ENCODE measurements around the gene BDKRB2.
"Not testable (repeated sequence)": the region's sequence is repeated elsewhere in the genome, so short reads cannot be mapped to it uniquely, and the experiment has no call there.

The BDKRB2 gene

DNA sequence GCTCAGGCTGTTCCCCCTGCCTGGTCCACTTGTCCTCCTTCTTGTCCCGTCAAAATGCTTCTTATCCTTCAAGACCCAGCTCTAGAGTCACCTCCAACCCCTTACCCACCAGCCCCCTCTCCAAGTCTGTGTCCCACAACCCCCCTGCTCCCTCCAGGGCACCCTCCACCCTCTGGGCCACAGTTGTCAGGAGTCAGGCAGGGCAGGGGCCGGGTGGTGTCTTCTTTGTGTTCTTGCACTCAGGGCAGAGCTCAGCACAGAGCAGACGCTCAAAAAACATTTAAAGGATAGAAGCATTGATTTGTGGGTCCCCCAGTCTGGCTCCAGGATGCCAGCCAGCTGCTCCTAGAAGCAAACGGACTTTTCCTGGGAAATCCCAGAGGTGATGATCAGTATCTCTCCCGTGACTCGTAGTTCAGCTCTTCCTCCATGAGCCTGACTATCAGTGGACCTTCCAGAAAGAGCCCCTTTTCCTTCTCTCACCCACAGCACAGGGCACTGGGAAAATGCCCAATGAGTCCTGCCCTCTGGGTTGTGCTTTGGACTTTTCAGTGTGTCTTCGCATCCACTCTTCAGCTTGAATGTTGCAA is 34.1 kb downstream of the BDKRB2 start:
- Histone ChIP-seq H3K36me3 (ENCODE audit: control insufficient read depth in 2 of 2, insufficient read depth in 2 of 2, low read length in 2 of 2) (peaks cover 16 to 20% of the 10 kb centered on the region in 2 donors), H3K4me1 (ENCODE audit: control insufficient read depth in 2 of 2, insufficient read depth in 2 of 2, low read length in 2 of 2) (peaks cover 12 to 31% of the 10 kb centered on the region in 2 donors), H3K27me3 (ENCODE audit: control insufficient read depth in 2 of 2, insufficient read depth in 2 of 2, low read length in 2 of 2) (no peaks in the 10 kb centered on the region), H3K27ac (ENCODE audit: low read depth in 2 of 2, low read length in 2 of 2) (peak overlapping the region; percentile 76 to 83), H3K9me3 (ENCODE audit: control insufficient read depth in 2 of 2, low read length in 2 of 2) (no peaks in the 10 kb centered on the region), H3K9ac (ENCODE audit: low read depth in 1 of 2, low read length in 2 of 2) (no peak overlapping the region), H3K4me3 (ENCODE audit: low read length in 2 of 2) (peak overlapping the region in 1 of 2 donors; percentile 10)

DNA sequence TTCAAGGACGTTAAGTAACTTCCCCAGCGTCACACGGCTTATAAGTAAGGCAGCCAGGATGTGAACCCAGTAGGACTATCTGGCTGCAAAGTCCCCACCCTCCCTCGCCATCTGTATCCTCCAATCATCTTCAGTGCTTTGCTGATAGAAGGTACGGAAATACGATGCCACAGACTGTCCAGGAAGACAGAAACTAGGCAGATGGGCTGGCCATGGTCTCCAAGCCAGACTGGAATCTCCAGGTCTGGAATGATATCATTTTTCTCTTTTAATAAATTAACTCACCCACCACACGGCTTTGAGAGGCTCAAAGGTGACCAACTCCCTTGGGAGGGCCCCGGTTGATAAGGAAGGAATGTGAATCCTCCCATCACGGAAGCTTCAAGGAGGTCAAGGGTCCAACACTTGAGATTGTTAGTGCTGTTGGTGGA is 35.1 kb downstream of the BDKRB2 start:
- Histone ChIP-seq H3K36me3 (ENCODE audit: control insufficient read depth in 2 of 2, insufficient read depth in 2 of 2, low read length in 2 of 2) (peaks cover 16 to 20% of the 10 kb centered on the region in 2 donors), H3K9me3 (ENCODE audit: control insufficient read depth in 2 of 2, low read length in 2 of 2) (no peaks in the 10 kb centered on the region), H3K4me1 (ENCODE audit: control insufficient read depth in 2 of 2, insufficient read depth in 2 of 2, low read length in 2 of 2) (peaks cover 12 to 26% of the 10 kb centered on the region in 2 donors), H3K27me3 (ENCODE audit: control insufficient read depth in 2 of 2, insufficient read depth in 2 of 2, low read length in 2 of 2) (no peaks in the 10 kb centered on the region), H3K4me3 (ENCODE audit: low read length in 2 of 2) (no peak overlapping the region), H3K27ac (ENCODE audit: low read depth in 2 of 2, low read length in 2 of 2) (peak overlapping the region; percentile 76 to 83), H3K9ac (ENCODE audit: low read depth in 1 of 2, low read length in 2 of 2) (no peak overlapping the region)

DNA sequence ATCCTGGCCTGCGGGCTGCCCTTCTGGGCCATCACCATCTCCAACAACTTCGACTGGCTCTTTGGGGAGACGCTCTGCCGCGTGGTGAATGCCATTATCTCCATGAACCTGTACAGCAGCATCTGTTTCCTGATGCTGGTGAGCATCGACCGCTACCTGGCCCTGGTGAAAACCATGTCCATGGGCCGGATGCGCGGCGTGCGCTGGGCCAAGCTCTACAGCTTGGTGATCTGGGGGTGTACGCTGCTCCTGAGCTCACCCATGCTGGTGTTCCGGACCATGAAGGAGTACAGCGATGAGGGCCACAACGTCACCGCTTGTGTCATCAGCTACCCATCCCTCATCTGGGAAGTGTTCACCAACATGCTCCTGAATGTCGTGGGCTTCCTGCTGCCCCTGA is 36.0 kb downstream of the BDKRB2 start:
- H3K27me3 ChIP-seq (ENCODE audit: control insufficient read depth in 2 of 2, insufficient read depth in 2 of 2, low read length in 2 of 2) = no peaks in the 10 kb centered on the region
- H3K9me3 ChIP-seq (ENCODE audit: control insufficient read depth in 2 of 2, low read length in 2 of 2) = no peaks in the 10 kb centered on the region
- peaks cover 12 to 22% of the 10 kb centered on the region in 2 donors for H3K4me1 ChIP-seq (ENCODE audit: control insufficient read depth in 2 of 2, insufficient read depth in 2 of 2, low read length in 2 of 2)
- no peak overlapping the region for H3K4me3 ChIP-seq (ENCODE audit: low read length in 2 of 2)
- no peak overlapping the region for H3K9ac ChIP-seq (ENCODE audit: low read depth in 1 of 2, low read length in 2 of 2)
- no peak overlapping the region for H3K27ac ChIP-seq (ENCODE audit: low read depth in 2 of 2, low read length in 2 of 2)
- peaks cover 16 to 20% of the 10 kb centered on the region in 2 donors for H3K36me3 ChIP-seq (ENCODE audit: control insufficient read depth in 2 of 2, insufficient read depth in 2 of 2, low read length in 2 of 2)

DNA sequence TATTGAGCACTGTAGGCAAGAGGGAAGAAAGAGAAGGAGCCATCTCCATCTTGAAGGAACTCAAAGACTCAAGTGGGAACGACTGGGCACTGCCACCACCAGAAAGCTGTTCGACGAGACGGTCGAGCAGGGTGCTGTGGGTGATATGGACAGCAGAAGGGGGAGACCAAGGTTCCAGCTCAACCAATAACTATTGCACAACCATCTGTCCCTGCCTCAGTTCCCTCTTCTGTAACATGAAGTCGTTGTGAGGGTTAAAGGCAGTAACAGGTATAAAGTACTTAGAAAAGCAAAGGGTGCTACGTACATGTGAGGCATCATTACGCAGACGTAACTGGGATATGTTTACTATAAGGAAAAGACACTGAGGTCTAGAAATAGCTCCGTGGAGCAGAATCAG is 37.5 kb downstream of the BDKRB2 start:
- H3K27ac ChIP-seq (ENCODE audit: low read depth in 2 of 2, low read length in 2 of 2) = no peak overlapping the region
- H3K27me3 ChIP-seq (ENCODE audit: control insufficient read depth in 2 of 2, insufficient read depth in 2 of 2, low read length in 2 of 2) = no peaks in the 10 kb centered on the region
- H3K4me1 ChIP-seq (ENCODE audit: control insufficient read depth in 2 of 2, insufficient read depth in 2 of 2, low read length in 2 of 2) = peaks cover 12 to 22% of the 10 kb centered on the region in 2 donors
- no peaks in the 10 kb centered on the region for H3K9me3 ChIP-seq (ENCODE audit: control insufficient read depth in 2 of 2, low read length in 2 of 2)
- no peak overlapping the region for H3K4me3 ChIP-seq (ENCODE audit: low read length in 2 of 2)
- H3K9ac ChIP-seq (ENCODE audit: low read depth in 1 of 2, low read length in 2 of 2) = no peak overlapping the region
- H3K36me3 ChIP-seq (ENCODE audit: control insufficient read depth in 2 of 2, insufficient read depth in 2 of 2, low read length in 2 of 2) = peaks cover 16 to 19% of the 10 kb centered on the region in 2 donors

DNA sequence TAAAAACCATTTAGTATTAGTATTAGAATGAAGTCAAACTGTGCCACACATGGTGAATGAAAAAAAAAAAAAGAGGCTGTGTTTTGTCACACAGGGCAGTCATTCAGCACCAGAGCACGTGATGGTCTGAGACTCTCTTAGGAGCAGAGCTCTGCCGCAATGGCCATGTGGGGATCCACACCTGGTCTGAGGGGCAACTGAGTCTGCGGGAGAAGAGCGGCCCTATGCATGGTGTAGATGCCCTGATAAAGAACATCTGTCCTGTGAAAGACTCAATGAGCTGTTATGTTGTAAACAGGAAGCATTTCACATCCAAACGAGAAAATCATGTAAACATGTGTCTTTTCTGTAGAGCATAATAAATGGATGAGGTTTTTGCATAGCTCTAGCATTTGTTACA is 39.1 kb downstream of the BDKRB2 start:
- Histone ChIP-seq H3K27ac (ENCODE audit: low read depth in 2 of 2, low read length in 2 of 2) (no peak overlapping the region), H3K27me3 (ENCODE audit: control insufficient read depth in 2 of 2, insufficient read depth in 2 of 2, low read length in 2 of 2) (no peaks in the 10 kb centered on the region), H3K9ac (ENCODE audit: low read depth in 1 of 2, low read length in 2 of 2) (no peak overlapping the region), H3K4me3 (ENCODE audit: low read length in 2 of 2) (no peak overlapping the region), H3K4me1 (ENCODE audit: control insufficient read depth in 2 of 2, insufficient read depth in 2 of 2, low read length in 2 of 2) (peaks cover 12 to 17% of the 10 kb centered on the region in 2 donors), H3K9me3 (ENCODE audit: control insufficient read depth in 2 of 2, low read length in 2 of 2) (no peaks in the 10 kb centered on the region), H3K36me3 (ENCODE audit: control insufficient read depth in 2 of 2, insufficient read depth in 2 of 2, low read length in 2 of 2) (peaks cover 16 to 17% of the 10 kb centered on the region in 2 donors)

DNA sequence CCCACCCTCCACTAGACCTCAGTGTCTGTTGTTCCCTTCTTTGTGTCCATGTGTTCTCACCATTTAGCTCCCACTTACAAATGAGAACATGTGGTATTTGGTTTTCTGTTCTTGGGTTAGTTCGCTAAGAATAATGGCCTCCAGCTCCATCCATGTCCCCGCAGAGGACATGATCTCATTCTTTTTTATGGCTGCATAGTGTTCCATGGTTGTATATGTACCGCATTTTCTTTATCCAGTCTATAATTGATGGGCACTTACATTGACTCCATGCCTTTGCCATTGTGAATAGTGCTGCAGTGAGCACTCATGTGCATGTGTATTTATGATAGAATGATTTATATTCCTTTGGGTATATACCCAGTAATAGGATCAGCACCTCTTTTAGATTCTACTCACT is 40.4 kb downstream of the BDKRB2 start:
- not testable (repeated sequence) for H3K27me3 ChIP-seq (ENCODE audit: control insufficient read depth in 2 of 2, insufficient read depth in 2 of 2, low read length in 2 of 2); H3K4me3 ChIP-seq (ENCODE audit: low read length in 2 of 2); H3K9me3 ChIP-seq (ENCODE audit: control insufficient read depth in 2 of 2, low read length in 2 of 2); H3K4me1 ChIP-seq (ENCODE audit: control insufficient read depth in 2 of 2, insufficient read depth in 2 of 2, low read length in 2 of 2); H3K9ac ChIP-seq (ENCODE audit: low read depth in 1 of 2, low read length in 2 of 2); H3K27ac ChIP-seq (ENCODE audit: low read depth in 2 of 2, low read length in 2 of 2)
- H3K36me3 ChIP-seq (ENCODE audit: control insufficient read depth in 2 of 2, insufficient read depth in 2 of 2, low read length in 2 of 2) = peaks cover 16 to 17% of the 10 kb centered on the region in 2 donors

DNA sequence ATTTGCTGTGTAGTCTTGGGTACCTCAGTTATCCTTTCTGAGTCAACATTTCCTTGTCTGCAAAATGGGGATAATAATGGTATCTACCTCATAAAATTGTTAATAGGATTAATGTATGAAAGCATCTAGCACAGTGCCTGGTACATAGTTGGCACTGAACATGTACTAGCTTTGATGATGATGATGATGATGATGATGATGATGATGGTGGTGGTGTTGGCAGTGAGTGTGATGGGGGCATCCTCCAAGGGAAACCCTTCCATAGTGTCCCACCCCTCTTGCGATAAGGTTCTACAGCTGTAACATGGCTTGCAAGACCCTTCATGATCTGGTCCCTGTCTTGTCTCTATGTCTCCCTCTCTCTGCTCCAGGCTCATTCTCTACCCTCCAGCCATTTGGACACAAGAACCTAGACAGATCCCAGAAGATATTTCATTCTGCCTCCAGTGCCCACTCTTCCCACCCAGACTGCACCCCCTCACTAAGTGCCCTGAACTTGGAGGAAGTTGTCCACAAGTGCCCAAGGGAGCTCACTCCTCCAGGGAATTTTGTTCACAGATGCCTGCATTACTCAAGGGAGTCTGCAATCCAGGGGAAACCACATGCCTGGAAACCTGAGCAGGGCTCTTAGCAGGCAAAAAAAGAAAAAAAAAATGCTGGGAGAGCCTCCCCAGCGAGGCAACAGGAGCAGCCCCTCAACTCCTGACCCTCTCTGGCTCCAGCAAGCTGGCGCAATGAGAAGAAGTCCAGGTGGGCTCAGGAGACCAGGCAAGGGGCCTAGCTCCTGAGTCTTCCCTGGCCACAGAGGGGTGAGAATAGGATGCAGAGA is 41.3 kb downstream of the BDKRB2 start:
- H3K27ac ChIP-seq (ENCODE audit: low read depth in 2 of 2, low read length in 2 of 2) = no peak overlapping the region

DNA sequence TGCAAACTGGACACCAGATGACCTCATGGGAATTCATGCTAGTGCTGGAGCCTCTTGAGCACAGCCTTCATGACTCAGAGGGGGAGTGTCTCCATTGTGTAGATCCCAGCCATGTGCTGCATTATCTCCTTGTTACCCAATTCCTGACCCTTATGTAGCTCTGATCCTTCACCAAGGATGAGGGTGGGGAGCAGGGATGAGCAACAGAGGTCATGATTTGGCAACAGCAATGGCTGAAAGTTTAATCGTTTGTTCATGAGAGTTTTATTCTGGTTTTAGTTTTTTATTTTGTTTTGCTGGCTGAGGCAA is 41.9 kb downstream of the BDKRB2 start:
- H3K36me3 ChIP-seq (ENCODE audit: control insufficient read depth in 2 of 2, insufficient read depth in 2 of 2, low read length in 2 of 2) = peaks cover 7 to 8% of the 10 kb centered on the region in 2 donors
- no peak overlapping the region for H3K4me3 ChIP-seq (ENCODE audit: low read length in 2 of 2)
- H3K9ac ChIP-seq (ENCODE audit: low read depth in 1 of 2, low read length in 2 of 2) = no peak overlapping the region
- H3K27ac ChIP-seq (ENCODE audit: low read depth in 2 of 2, low read length in 2 of 2) = no peak overlapping the region
- H3K4me1 ChIP-seq (ENCODE audit: control insufficient read depth in 2 of 2, insufficient read depth in 2 of 2, low read length in 2 of 2) = no peaks in the 10 kb centered on the region
- H3K9me3 ChIP-seq (ENCODE audit: control insufficient read depth in 2 of 2, low read length in 2 of 2) = no peaks in the 10 kb centered on the region
- H3K27me3 ChIP-seq (ENCODE audit: control insufficient read depth in 2 of 2, insufficient read depth in 2 of 2, low read length in 2 of 2) = no peaks in the 10 kb centered on the region

More for the DNA sequence above, 41.3 kb downstream of the BDKRB2 start:
- Histone ChIP-seq H3K4me1 (ENCODE audit: control insufficient read depth in 2 of 2, insufficient read depth in 2 of 2, low read length in 2 of 2) (no peaks in the 10 kb centered on the region), H3K9ac (ENCODE audit: low read depth in 1 of 2, low read length in 2 of 2) (no peak overlapping the region), H3K27me3 (ENCODE audit: control insufficient read depth in 2 of 2, insufficient read depth in 2 of 2, low read length in 2 of 2) (no peaks in the 10 kb centered on the region), H3K9me3 (ENCODE audit: control insufficient read depth in 2 of 2, low read length in 2 of 2) (no peaks in the 10 kb centered on the region), H3K4me3 (ENCODE audit: low read length in 2 of 2) (no peak overlapping the region), H3K36me3 (ENCODE audit: control insufficient read depth in 2 of 2, insufficient read depth in 2 of 2, low read length in 2 of 2) (peaks cover 12% of the 10 kb centered on the region in 2 donors)

DNA sequence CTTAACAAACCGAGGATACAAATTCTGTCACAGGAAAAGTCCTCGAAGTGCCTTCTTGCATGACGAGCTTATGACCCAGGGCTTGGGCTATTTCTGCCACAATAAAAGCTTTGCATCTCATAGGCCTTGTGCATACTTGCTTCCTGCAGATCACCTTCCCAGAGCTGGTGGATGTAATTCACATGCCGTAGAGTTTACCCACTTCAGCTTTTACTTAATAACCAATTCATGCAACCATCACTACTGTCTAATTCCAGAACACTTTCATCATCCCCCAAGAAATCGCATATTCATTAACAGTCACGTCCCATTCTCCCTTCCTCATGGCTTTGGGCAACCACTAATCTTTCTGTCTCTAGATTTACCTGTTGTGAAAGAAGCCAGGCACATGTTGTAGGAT is 42.4 kb downstream of the BDKRB2 start:
- Histone ChIP-seq H3K27me3 (ENCODE audit: control insufficient read depth in 2 of 2, insufficient read depth in 2 of 2, low read length in 2 of 2) (no peaks in the 10 kb centered on the region), H3K27ac (ENCODE audit: low read depth in 2 of 2, low read length in 2 of 2) (no peak overlapping the region), H3K9me3 (ENCODE audit: control insufficient read depth in 2 of 2, low read length in 2 of 2) (no peaks in the 10 kb centered on the region), H3K36me3 (ENCODE audit: control insufficient read depth in 2 of 2, insufficient read depth in 2 of 2, low read length in 2 of 2) (peaks cover 3% of the 10 kb centered on the region in 2 donors), H3K4me3 (ENCODE audit: low read length in 2 of 2) (no peak overlapping the region), H3K9ac (ENCODE audit: low read depth in 1 of 2, low read length in 2 of 2) (no peak overlapping the region), H3K4me1 (ENCODE audit: control insufficient read depth in 2 of 2, insufficient read depth in 2 of 2, low read length in 2 of 2) (no peaks in the 10 kb centered on the region)

DNA sequence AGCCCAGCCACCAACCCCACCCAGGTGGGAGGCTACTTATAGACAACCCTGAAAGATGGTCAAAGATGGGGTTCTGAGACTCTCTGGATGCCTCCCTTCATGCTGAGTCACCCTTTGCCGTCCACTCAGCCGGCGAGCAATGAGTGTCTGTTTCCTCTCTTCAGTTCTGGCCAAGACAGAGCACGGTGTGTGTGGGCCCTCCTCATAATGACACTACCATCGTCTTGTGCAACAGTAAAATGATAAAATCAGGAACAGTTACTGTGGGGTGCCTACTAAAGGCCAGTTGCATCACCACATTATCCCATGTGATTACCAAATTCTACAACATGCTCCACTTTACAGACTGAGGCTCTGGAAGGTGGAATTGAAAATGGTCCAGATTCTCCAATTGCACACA is 44.4 kb downstream of the BDKRB2 start:
- Histone ChIP-seq H3K27me3 (ENCODE audit: control insufficient read depth in 2 of 2, insufficient read depth in 2 of 2, low read length in 2 of 2) (no peaks in the 10 kb centered on the region), H3K36me3 (ENCODE audit: control insufficient read depth in 2 of 2, insufficient read depth in 2 of 2, low read length in 2 of 2) (no peaks in the 10 kb centered on the region), H3K4me3 (ENCODE audit: low read length in 2 of 2) (no peak overlapping the region), H3K4me1 (ENCODE audit: control insufficient read depth in 2 of 2, insufficient read depth in 2 of 2, low read length in 2 of 2) (peaks cover 0 to 3% of the 10 kb centered on the region in 2 donors), H3K9ac (ENCODE audit: low read depth in 1 of 2, low read length in 2 of 2) (no peak overlapping the region), H3K9me3 (ENCODE audit: control insufficient read depth in 2 of 2, low read length in 2 of 2) (no peaks in the 10 kb centered on the region), H3K27ac (ENCODE audit: low read depth in 2 of 2, low read length in 2 of 2) (no peak overlapping the region)

Measured in mucosa of rectum (tissue), 2 donors.